GM19372 (cell line): ENCODE data around the gene LRP4.
"Not testable (repeated sequence)": the region's sequence is repeated elsewhere in the genome, so short reads cannot be mapped to it uniquely, and the experiment has no call there.

Experiments used
- ATAC-seq: cut with Tn5 transposase; IDR thresholded peaks from one replicate; pipeline ENCODE4 v1.9.1; 2021; ENCODE audit warnings: mild to moderate bottlenecking, low read depth, moderate library complexity; ENCODE audit not compliant: unreplicated experiment

LRP4 gene

GRCh38 chr11:46928701-46929100, 10.4 kb upstream of the LRP4 start:
- ATAC-seq: not testable (repeated sequence)

- ATAC-seq: not testable (repeated sequence)
Observed at GRCh38 chr11:46927928-46928327, 9.6 kb upstream of the LRP4 start.

DNA sequence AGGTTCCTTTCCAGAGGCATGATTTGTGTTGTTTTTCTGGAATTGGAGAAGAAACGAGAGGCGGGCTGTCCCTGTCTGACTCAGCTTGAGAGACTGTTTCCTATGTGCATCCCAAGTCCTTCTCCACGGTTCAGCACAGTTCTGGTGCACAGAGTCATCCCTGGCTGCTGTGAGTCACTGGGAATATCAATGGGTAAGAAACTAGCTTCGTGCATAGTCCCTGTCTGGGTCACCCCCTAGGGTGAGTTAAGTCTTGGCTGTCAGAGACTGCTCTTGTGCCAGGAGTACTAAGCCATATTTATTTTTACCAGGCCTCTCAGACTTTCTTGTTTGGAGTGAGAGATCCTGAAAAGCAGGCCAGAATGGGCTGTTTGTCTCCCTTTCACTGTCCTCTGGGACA, 2.4 kb upstream of the LRP4 start:
- ATAC-seq: no peak

DNA sequence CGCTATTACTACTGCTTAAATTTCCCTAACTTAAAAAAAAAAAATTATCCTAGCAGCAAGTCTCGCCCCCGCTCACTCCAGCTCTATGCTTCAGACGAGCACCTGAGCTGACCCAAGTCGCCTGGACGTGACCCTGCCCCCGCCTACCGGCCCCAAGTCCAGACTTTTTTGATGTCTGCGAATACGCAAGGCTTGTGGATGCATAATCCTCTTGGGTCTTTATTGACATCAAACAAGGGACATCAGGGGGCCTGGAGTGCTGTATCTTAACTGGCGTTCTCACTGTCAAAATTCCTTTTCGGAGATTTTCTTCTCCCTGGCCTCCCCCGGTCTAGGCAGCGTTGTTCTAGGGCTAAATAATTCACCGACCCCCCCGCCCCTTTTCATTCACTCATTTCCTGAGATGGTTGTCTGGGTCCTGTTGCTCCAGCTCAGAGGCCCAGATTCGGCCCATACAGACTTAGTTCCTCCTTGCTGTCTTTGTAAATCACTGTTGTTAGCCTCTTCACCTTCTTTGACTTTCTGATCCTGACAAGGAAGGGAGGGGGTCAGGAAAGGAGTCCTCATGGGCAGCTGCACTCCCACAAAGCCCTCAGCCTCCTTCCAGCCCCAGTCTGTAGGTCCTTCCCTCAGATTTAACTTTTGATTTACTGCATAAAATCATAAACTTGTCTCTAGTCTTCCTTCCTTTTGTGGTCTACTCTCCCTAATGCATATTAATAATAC, 601 bp upstream of the LRP4 start:
- no peak for ATAC-seq

- ATAC-seq: no peak
Observed at GRCh38 chr11:46917762-46918082, 628 bp downstream of the LRP4 start.

- no peak for ATAC-seq
Observed at GRCh38 chr11:46917109-46917761, 1.1 kb downstream of the LRP4 start.

GRCh38 chr11:46916286-46917108, 1.9 kb downstream of the LRP4 start:
- ATAC-seq: no peak

DNA sequence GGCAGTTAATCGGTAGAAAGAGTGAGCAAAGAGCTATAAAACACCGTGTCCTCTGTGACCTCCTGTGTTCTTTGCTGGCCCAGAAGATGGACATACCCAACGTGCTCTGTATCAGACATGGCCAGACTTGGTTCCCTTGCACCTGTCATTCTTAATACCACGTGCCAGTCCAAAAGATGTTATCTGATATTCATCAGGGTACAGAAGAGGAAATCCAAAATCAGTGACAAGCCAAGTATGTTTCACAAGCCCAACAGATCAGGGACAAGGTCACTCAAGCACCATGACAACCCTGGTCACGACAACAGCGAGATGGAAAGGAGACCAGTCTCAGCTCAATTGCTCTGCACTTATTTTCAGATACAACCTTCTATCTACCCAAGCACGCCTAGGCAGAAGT, 3.4 kb downstream of the LRP4 start:
- no peak for ATAC-seq

DNA sequence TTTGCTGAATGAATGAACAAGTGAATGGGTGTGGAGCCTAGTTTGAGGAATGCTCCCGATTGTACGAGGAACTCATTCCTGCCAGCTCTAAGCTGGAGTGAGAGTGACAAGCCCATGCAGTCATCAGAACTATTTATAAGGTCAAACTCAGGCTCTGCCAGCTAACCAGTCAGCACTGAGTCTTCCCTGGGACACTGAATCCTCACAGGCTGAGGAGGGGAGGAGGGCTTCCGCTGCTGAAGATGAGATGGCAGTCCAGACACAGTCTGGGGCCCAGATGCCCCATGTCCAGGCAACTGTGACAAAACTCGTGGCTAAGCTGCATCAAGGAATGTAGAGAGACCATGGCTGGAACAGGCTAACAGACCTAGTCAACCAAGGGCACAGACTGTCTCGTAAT, 4.0 kb downstream of the LRP4 start:
- no peak for ATAC-seq

- no peak for ATAC-seq
Observed at GRCh38 chr11:46913484-46913883, 4.9 kb downstream of the LRP4 start.

- no peak for ATAC-seq
Observed at GRCh38 chr11:46912526-46913150, 5.7 kb downstream of the LRP4 start.

- ATAC-seq: no peak
Observed at GRCh38 chr11:46907606-46908005, 10.7 kb downstream of the LRP4 start.

GRCh38 chr11:46906609-46907041, 11.7 kb downstream of the LRP4 start:
- ATAC-seq: no peak

DNA sequence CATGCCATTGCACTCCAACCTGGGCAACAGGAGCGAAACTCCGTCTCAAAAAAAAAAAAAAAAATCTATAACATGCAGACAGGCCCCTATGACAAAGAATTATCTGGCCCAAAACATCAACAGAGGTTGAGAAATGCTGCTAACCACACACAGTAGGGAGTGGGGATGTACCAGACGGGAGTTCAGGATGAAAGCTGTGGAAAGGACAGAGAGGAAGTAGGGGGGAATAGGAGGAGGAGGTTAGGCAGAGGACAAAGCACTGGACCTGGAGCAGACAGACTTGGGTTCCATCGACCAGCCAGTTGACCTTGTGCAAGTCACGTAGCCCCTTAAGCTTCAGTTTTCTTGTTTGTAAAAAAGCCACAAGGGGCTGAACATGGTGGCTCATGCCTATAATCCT, 12.5 kb downstream of the LRP4 start:
- no peak for ATAC-seq

DNA sequence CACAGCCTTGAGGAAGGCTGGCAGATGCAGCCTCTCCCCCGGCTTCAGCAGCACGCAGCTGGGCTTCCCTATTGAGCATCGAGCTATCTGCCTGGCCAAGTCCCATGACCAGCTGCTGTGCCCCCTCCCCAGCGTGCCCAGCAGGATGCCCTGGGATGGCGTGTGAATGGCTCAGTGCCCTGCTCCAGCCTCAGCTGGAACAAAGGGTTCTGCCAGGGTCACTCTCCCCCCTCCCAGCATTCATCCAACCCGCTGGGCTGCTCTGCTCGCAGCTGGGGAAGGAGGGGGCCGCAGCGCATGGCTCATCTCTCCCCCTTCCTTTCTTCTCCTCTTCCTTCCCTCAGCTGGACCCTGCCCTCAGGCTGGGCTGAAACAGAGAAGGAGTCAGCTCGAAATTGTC, 14.5 kb downstream of the LRP4 start:
- no peak for ATAC-seq

DNA sequence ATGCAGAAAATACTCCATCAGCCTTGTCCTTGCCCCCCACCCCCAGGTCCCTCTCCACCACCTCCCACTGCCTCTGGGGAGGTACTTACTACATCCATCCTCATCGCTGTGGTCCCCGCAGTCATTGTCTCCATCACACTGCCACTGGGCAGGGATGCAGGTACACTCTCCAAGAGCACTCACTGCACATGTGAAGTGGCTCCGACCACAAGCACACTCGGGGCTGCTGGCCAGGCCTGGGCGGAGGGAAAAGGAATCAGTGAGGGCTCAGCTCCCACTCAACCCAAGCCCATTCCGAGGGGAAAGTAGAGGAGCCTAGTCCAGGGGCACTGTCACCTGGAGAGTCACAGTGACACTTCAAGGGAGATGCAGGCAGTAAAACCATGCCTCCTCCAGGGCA, 15.7 kb downstream of the LRP4 start:
- ATAC-seq: no peak

DNA sequence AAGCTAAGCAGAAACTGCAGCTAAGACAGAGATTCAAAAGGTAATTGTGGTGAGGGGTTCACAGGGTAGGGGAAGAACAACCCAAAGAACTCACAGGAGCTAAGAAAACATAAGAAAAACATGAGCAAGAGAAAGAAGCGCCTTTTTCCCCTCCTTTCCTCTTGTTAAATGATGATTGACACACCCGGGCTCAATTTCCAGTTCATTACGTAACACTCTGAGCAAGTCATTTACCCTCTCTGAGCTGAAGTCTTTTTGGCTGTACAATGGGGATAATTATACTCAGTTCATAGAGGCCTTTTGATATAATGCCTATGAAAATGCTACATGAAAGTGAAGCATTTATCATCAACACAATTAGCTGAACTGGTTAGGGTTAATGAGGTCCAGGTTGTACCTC, 17.2 kb downstream of the LRP4 start:
- ATAC-seq: no peak

- ATAC-seq: no peak
Observed at GRCh38 chr11:46900091-46900746, 18.1 kb downstream of the LRP4 start.

DNA sequence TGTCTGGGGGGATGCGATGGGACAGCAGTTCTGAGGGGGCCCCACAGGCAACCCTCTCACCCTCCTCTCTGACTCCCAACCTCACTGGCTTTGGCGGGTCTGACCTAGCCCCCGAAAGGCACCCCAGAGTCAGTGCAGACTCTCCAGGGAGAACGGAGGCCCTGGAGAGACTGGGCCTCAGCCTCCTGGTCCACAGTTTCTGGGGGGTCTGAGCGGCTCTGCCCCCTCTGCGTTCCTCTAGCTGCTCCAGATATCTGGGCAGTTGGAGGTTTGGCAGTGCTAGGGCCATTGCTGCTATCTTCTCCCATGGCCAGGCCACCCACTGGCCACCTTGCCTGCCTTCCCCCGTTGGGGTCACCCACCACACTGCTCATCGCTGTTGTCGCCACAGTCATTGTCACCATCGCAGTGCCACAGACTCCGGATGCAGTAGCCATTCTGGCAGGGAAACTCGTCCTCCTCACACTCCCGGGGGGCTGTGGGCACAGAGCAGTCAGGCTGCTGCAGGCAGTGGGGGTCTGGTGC, 18.8 kb downstream of the LRP4 start:
- no peak for ATAC-seq

DNA sequence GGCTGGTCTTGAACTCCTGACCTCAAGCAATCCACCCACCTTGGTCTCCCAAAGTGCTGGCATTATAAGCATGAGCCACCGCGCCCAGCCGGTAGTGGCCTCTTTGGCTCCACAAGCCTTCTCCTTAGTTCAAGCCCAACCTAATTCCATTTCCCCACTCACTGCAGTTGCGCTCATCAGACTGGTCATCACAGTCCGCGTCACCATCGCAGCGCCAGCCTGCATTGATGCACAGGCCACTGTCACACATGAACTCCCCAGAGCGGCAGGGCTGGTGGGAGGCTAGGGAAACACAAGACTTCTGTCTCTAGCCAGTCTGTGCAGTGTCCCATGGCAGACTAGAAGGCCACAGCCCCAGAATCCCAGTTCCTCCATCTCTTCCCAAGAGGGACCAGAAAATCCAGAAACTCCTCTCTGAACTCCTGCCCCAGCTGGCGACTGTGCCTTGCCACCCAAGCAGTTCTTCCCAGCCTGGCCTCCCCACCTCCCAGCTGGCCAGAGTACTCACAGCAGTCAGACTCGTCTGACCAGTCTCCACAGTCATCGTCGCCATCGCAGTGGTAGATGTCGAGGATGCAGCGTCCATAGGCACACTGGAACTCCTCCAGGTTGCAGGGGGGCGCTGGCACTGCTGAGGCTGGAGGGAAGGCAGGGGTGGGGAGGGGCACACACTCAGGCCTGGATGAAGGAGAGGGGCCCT, 19.8 kb downstream of the LRP4 start:
- no peak for ATAC-seq
